ENCODE measurements around the gene SSNA1.

The SSNA1 gene

GRCh38 chr9:137141050-137141810, 47.2 kb upstream of the SSNA1 start:
- ChIA-PET POLR2A (interaction anchor here (0.5 to 4.0 kb wide), 6 partner anchors 9 to 166 kb away, joined by 3 to 13 read pairs (median 4); partner anchors contain the start of gene TPRN), CTCF (no interaction called here)

DNA sequence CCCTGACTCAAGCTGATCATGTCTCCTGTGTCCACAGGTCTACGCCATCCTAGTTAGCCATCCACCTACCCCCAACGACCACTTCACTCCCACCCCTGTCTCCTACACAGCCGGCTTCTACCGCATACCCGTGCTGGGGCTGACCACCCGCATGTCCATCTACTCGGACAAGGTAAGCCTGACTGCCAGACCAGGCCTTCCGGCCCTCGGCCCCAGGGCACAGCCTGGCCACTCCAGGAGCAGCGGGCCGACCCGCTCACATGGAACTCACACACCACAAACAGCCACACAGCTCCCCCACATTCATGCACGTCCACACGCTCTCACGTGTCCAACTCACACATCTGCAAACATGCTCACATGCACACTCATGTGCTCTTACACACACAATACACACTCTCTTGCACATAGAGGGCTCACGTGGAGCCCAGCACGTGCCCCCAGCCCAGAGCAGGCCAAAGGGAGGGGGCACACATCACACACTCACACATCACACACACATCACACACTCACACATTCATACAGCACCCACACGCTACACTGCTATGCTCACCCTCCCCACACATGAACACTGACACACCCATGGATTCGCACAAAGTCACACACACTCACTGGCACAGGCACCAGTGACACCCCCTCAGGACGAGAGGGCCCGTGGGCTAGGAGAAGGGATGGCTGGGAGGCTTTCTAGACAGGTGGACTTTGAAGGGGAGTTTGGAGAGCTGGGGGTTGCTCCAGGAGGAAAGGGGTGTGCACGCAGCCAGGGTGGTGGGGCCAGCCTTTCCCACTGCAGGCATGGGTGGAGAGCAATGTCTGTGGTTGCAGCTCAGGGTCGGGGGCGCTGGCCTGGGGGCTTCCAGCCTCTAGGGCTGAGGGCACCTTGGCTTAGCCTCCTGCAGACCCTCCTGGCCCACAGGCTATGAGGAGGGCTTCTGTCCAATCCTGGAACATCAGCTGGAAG, 46.2 kb upstream of the SSNA1 start:
- POLR2A ChIA-PET, result no interaction called here
- Histone ChIP-seq H3K4me1 (ENCODE audit: control insufficient read depth, insufficient read depth, low read length) (peaks cover 2% of the 10 kb centered on the region; the same call in 1 of the 2 replicates), H3K27ac (ENCODE audit: extremely low read depth, low read depth, low read length) (no peak overlapping the region), H3K36me3 (ENCODE audit: control insufficient read depth in 2 of 2, insufficient read depth in 1 of 2, low read length in 2 of 2) (no peaks in the 10 kb centered on the region), H3K9me3 (ENCODE audit: control insufficient read depth, insufficient read depth, low read depth, low read length) (no peaks in the 10 kb centered on the region), H3K4me3 (ENCODE audit: low read depth, low read length) (no peak overlapping the region)
- TF ChIP-seq FEZF1 (tag by site-specific recombination; IDR thresholded peaks at IDR 0.05) (no peak), ZNF223 (tag by site-specific recombination; IDR thresholded peaks at IDR 0.05) (no peak), HIC1 (tag by site-specific recombination; IDR thresholded peaks at IDR 0.05) (0 out of 2 replicates have a peak, but pooled peaks have one; percentile 8), ZIC2 (tag by site-specific recombination; IDR thresholded peaks at IDR 0.05) (no peak), ZFHX2 (tag by site-specific recombination; conservative IDR thresholded peaks at IDR 0.05) (peak; percentile 52), EGR2 (tag by site-specific recombination; IDR thresholded peaks at IDR 0.05; ENCODE audit: low read depth) (peak; percentile 53)
- CTCF ChIA-PET, result interaction anchor here (0.9 kb wide), 1 partner anchor 53 kb away, joined by 3 read pairs; no protein-coding TSS in a partner anchor

More at GRCh38 chr9:137141050-137141810, 47.2 kb upstream of the SSNA1 start:
- Histone ChIP-seq H3K9me3 (ENCODE audit: control insufficient read depth, insufficient read depth, low read depth, low read length) (no peaks in the 10 kb centered on the region), H3K27ac (ENCODE audit: extremely low read depth, low read depth, low read length) (no peak overlapping the region), H3K36me3 (ENCODE audit: control insufficient read depth in 2 of 2, insufficient read depth in 1 of 2, low read length in 2 of 2) (no peaks in the 10 kb centered on the region), H3K4me3 (ENCODE audit: low read depth, low read length) (no peak overlapping the region), H3K4me1 (ENCODE audit: control insufficient read depth, insufficient read depth, low read length) (peaks cover 2% of the 10 kb centered on the region; the same call in 1 of the 2 replicates)
- peak; percentile 17; the same call in 1 of the 2 replicates for TF ChIP-seq KLF1 (tag by site-specific recombination; IDR thresholded peaks at IDR 0.05)
- peak; percentile 93 for TF ChIP-seq GLIS1 (tag by site-specific recombination; IDR thresholded peaks at IDR 0.05)
- no peak for TF ChIP-seq ZNF146 (tag by site-specific recombination; IDR thresholded peaks at IDR 0.05)
- TF ChIP-seq EGR2 (tag by site-specific recombination; IDR thresholded peaks at IDR 0.05; ENCODE audit: low read depth), result 0 out of 2 replicates have a peak, but pooled peaks have one; percentile 7
- peak; percentile 78 for TF ChIP-seq ZNF335 (tag by site-specific recombination; conservative IDR thresholded peaks at IDR 0.05)
- no peak for TF ChIP-seq ZNF501 (tag by site-specific recombination; IDR thresholded peaks at IDR 0.05)
- peak; percentile 36; the same call in 1 of the 2 replicates for TF ChIP-seq GLIS2 (tag by site-specific recombination; IDR thresholded peaks at IDR 0.05)

GRCh38 chr9:137143459-137143858, 45.0 kb upstream of the SSNA1 start:
- TF ChIP-seq ZNF600 (tag by site-specific recombination; IDR thresholded peaks at IDR 0.05) (no peak), ZNF76 (tag by site-specific recombination; IDR thresholded peaks at IDR 0.05; ENCODE audit: borderline replicate concordance, low read depth) (no peak), ZNF426 (tag by site-specific recombination; IDR thresholded peaks at IDR 0.05) (no peak), ZFP3 (tag by site-specific recombination; IDR thresholded peaks at IDR 0.05; ENCODE audit: low read depth) (no peak)
- TF ChIP-seq, protein P1, sequence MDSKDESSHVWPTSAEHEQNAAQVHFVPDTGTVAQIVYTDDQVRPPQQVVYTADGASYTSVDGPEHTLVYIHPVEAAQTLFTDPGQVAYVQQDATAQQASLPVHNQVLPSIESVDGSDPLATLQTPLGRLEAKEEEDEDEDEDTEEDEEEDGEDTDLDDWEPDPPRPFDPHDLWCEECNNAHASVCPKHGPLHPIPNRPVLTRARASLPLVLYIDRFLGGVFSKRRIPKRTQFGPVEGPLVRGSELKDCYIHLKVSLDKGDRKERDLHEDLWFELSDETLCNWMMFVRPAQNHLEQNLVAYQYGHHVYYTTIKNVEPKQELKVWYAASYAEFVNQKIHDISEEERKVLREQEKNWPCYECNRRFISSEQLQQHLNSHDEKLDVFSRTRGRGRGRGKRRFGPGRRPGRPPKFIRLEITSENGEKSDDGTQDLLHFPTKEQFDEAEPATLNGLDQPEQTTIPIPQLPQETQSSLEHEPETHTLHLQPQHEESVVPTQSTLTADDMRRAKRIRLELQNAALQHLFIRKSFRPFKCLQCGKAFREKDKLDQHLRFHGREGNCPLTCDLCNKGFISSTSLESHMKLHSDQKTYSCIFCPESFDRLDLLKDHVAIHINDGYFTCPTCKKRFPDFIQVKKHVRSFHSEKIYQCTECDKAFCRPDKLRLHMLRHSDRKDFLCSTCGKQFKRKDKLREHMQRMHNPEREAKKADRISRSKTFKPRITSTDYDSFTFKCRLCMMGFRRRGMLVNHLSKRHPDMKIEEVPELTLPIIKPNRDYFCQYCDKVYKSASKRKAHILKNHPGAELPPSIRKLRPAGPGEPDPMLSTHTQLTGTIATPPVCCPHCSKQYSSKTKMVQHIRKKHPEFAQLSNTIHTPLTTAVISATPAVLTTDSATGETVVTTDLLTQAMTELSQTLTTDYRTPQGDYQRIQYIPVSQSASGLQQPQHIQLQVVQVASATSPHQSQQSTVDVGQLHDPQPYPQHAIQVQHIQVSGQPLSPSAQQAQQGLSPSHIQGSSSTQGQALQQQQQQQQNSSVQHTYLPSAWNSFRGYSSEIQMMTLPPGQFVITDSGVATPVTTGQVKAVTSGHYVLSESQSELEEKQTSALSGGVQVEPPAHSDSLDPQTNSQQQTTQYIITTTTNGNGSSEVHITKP (tag by site-specific recombination; IDR thresholded peaks at IDR 0.05), result no peak
- TF ChIP-seq, protein P2, sequence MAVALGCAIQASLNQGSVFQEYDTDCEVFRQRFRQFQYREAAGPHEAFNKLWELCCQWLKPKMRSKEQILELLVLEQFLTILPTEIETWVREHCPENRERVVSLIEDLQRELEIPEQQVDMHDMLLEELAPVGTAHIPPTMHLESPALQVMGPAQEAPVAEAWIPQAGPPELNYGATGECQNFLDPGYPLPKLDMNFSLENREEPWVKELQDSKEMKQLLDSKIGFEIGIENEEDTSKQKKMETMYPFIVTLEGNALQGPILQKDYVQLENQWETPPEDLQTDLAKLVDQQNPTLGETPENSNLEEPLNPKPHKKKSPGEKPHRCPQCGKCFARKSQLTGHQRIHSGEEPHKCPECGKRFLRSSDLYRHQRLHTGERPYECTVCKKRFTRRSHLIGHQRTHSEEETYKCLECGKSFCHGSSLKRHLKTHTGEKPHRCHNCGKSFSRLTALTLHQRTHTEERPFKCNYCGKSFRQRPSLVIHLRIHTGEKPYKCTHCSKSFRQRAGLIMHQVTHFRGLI (tag by site-specific recombination; IDR thresholded peaks at IDR 0.05), result no peak
- Histone ChIP-seq H3K4me1 (ENCODE audit: control insufficient read depth, insufficient read depth, low read length) (no peaks in the 10 kb centered on the region; the same call in 1 of the 2 replicates), H3K36me3 (ENCODE audit: control insufficient read depth in 2 of 2, insufficient read depth in 1 of 2, low read length in 2 of 2) (no peaks in the 10 kb centered on the region), H3K27ac (ENCODE audit: extremely low read depth, low read depth, low read length) (no peak overlapping the region), H3K4me3 (ENCODE audit: low read depth, low read length) (no peak overlapping the region), H3K9me3 (ENCODE audit: control insufficient read depth, insufficient read depth, low read depth, low read length) (no peaks in the 10 kb centered on the region)
- ChIA-PET POLR2A (no interaction called here), CTCF (no interaction called here)

Data from HEK293 (cell line).